ENCODE measurements around the gene SIGLEC10.

The SIGLEC10 gene

DNA sequence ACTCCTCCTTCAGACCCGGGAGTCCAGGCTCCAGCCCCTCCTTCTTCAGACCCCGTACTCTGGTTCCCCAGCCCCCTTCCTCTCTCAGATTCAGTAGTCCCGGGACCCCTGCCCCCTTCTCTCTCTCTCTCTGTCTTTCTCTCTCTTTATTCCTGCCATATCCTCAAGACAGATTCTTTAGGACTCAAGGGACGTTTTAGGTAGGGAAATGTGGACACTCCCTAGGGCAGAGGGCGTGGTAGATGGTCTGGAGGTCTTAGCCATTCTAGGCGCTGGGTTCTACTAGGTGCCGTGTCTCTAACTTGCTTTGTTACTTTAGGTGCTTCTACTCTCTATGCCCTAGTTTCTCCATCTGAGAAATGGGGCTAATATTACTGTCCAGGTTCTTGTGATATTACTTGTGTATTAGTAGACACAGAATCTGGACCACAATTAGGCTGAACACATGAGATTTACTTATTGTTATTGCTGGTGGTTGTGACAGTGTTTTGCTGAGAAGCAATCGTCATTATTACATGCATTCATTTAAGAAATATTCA is 26.3 kb downstream of the SIGLEC10 start:
- DNase-seq: no peak

GRCh38 chr19:51389143-51389542 is 28.3 kb downstream of the SIGLEC10 start:
- DNase-seq: no peak

DNA sequence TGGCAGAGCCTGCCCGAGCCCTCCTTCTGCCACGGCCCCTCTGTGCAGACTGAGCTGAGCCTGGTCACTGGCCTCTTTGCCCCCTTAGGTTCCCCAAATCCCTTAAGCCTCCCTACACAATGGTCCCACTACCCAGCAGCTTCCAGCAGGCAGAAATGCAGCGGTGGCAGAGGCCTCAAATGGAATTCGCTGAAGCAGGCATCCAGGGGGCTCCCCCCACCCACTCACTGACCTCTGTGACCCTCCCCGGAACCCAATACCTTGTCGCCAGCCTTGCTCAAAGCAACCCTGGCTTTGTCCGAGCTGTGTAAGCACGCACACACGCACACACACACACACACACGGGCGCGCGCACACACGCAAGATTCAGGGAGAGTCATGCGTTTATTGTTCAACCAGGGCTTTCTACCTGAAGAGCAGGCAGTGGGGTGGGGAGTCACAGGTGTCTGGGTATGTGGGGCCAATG is 29.5 kb downstream of the SIGLEC10 start, which contains the start of gene LIM2:
LIM2 (minus strand) TSS at position 51 of the 466 bp plus-strand sequence. CDS start 531 bp downstream, outside the sequence.
- DNase-seq: no peak

GRCh38 chr19:51386882-51387520 is 30.4 kb downstream of the SIGLEC10 start:
- no peak for DNase-seq

GRCh38 chr19:51382004-51382403 is 35.4 kb downstream of the SIGLEC10 start:
- no peak for DNase-seq

DNA sequence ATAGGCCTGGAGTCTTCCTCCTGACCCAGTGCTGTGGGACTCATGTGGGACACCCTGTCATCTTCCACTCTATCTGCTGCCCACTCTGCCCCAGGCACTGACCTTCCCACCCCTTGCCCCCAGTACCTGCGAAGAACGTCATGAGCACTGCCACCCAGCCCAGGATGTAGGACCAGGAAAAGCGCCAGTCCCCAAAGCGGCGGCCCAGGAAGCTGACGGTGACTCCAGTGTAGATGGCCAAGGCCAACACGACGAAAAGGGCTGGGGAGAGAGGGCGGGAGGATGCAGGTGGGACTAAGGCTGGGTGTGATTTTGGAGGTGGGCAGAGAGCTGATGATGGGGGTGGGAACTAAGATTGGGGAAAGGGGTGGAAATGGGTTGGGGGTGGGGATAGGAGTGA is 37.1 kb downstream of the SIGLEC10 start:
- no peak for DNase-seq

DNA sequence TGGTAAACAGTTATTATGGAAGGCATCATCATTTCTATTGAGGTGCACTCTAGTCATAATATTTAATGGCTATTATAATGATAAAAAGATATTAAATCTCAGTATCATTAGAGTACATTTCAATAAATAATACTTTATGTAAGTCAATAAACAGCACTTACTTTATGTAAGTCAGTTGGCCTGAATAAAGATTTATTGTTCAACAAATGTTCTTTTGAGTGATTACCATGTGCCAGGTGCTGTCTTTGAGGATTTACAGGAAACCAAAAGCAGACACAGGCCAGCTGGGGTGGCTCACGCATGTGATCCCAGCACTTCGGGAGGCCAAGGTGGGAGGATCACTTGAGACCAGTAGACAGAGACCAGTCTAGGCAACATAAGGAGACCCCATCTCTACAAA is 40.0 kb downstream of the SIGLEC10 start:
- no peak for DNase-seq

DNA sequence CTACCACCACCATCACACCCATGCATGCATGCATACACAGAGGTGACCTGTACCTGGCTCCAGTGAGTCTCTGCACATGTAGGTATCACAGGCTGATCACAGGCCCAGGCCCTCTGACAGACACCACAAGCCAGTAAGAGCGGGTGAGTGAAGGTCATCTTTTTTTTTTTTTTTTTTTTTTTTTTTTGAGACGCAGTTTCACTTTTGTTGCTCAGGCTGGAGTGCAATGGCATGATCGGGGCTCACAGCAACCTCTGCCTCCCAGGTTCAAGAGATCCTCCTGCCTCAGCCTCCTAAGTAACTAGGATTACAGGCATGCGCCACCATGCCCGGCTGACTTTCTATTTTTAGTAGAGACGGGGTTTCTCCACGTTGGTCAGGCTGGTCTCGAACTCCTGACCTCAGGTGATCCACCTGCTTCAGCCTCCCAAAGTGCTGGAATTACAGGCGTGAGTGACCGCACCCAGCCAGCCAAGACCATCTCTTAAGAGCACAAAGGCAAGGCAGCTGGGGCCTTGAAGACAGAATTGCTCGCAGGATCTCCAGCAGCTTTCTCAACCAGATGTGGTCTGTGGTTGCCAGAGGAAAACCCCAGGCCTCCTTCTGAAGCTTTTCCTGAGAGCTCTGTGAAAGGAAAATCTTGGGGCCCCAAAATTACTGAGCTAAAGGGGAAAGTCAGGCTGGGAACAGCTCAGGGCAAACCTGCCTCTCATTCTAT is 41.8 kb downstream of the SIGLEC10 start:
- DNase-seq: no peak

DNA sequence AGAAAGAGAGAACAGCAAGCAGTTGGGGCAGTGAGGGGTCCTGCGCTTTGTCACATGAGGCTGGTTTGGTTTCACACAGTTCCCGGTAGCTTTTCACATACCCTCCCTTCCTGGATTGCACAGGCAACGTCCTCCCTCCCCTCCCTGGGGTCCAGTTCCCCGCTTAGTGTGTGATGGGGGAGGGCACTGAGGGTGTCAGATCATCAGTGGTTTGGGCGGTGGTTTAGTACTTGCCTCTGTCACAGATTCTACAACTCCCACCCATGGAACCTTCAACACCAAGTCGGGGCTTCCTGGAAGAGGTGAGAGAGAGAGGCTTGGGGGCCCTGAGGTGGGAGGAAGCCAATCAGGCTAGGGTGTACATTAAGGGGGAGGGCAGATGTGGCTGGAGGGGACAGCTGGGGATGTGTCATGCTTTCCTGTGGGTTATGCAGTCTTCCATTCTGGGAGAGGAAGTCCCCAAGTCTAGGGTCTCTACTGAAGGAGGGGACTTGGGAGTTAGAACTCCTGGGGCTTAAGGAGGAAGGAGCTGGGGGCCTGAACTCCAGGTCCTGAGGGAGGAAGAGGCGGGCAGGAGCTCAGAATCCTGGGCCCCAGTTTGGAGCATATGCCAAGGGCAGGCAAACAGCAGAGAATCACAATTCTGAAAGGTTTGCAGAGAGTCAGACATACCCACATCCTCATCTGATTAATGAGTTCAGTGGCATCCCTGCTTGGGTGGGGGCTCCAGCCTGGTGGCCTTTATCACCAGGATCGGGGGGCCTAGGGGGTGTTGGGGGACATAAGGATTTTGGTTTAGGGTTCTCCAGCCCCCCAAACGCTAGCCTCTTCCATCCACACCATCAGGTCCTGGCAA is 44.6 kb downstream of the SIGLEC10 start, which contains the start of gene NKG7:
NKG7 (minus strand) TSS at position 6 of the 856 bp plus-strand sequence. CDS start 119 bp downstream, outside the sequence.
- no peak for DNase-seq

DNA sequence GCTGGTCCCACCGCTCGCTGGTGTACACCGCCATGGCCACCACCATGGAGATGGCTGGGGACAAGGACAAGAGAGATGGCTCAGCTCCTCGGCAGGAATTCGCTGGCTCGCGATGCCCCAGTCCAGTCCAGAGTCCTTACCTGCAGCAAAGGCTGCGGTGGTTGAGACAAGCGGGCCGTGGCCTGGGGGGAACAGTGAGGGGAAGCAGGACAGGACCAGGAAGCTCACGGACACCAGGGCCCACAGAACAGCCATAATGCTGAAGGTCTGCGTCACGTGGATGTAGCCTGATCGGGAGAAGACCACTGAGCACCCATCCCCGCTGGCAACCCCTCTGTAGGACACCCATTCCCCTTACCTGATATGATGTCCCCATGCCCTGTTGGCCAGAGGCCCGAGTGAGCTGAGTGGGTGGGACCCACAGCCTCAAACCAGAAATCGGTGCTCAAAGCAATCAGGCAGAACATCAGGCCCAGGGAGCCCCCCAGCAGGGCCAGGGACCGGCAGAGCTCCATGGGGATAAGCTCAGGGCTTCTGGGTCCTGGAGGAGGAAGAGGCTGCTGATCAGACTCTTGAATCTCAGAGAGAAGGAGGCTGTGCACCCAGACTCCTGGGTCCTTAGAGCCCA is 45.3 kb downstream of the SIGLEC10 start:
- DNase-seq: no peak

DNA sequence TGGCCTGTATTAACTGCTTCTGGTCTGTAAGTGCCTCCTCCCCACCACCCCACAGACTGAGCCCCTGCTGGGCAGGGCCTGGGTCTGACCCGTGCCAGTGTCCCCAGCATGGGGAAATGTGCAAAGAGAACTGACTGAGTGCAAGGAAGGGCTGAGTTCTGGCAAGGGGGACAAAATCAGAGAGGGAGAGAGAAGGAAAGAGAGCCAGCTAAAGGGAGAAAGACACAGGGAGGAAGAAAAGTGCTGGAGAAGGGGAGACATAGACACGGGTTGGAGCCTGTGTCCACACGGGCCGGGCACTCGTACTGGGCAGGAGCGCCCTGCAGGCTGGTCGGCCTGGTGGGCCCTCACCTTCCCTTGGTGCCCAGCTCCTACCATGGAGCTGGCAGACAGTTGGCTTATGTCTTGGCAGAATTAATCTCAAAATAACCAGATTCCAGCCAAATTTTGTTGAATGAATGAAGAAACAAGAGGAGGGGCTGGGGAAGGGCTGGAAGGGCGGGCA is 46.2 kb downstream of the SIGLEC10 start:
- no peak for DNase-seq

DNA sequence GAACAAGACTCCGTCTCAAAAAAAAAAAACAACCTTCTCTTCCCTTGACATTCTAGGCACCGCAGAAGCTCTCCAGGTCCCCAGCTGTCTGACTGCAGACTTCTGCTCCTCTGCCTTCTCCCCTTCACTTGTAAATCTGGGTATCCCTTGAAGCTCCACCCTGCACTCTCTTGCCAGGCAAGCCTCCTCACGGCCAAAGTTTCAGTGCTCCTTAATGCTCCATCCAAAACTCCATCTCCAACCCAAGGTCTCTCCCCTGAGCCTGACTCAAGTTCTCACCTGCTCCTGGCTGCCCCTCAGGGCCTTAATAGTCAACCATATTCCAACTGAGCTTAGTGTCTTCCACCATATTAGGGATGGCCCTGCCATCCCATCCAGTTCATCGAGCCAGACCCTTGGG is 47.2 kb downstream of the SIGLEC10 start:
- DNase-seq: no peak

DNA sequence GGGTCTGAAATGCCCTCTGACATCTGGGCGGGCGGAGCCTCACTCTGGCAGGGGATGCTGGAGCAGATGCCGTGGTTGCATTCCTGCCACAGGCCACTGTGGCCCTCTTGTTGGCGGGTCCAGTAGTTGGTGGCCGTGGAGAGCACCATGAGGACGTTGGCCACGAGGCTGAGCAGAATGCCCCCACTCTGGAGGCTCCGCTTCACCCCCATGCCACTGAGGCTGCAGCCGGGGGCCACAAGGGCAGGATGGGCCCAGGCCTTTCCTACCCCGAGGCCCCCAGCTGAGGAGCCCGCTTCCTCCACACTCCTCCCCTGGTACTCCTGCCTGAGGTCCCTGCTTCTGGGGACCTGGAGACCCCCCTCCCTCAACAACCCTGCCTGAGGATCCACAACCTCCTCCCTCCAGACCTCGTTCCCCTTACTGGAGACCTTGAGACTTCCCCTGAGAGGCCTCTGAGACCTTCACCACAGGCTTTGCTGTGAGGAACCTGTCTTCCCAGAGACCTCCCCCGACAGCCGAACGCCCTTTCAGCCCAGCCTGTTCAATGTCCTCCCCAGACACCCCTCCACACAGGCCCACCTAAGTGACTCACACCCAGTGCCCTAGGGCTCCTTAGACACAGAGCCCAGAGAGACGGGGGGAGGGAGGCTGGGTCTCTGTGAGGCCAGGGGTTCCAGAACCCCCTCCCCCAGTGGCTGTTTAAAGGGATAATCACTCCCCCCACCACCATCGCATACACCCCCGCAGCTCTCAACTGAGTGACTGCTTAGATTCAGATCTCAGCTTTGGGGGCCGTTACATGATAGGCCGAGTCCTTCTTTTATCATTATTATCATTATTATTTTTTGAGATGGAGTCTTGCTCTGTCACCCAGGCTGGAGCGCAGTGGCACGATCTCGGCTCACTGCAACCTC is 48.8 kb downstream of the SIGLEC10 start, which contains the start of gene CLDND2:
CLDND2 (minus strand) TSS at position 638 of the 917 bp plus-strand sequence; CDS start at position 212, 426 bp downstream.
- no peak for DNase-seq

- peak; percentile 91 for DNase-seq
These were observed 49.7 kb downstream of the SIGLEC10 start for GRCh38 chr19:51367565-51368365.

GRCh38 chr19:51367255-51367564 is 50.2 kb downstream of the SIGLEC10 start:
- DNase-seq: no peak

DNA sequence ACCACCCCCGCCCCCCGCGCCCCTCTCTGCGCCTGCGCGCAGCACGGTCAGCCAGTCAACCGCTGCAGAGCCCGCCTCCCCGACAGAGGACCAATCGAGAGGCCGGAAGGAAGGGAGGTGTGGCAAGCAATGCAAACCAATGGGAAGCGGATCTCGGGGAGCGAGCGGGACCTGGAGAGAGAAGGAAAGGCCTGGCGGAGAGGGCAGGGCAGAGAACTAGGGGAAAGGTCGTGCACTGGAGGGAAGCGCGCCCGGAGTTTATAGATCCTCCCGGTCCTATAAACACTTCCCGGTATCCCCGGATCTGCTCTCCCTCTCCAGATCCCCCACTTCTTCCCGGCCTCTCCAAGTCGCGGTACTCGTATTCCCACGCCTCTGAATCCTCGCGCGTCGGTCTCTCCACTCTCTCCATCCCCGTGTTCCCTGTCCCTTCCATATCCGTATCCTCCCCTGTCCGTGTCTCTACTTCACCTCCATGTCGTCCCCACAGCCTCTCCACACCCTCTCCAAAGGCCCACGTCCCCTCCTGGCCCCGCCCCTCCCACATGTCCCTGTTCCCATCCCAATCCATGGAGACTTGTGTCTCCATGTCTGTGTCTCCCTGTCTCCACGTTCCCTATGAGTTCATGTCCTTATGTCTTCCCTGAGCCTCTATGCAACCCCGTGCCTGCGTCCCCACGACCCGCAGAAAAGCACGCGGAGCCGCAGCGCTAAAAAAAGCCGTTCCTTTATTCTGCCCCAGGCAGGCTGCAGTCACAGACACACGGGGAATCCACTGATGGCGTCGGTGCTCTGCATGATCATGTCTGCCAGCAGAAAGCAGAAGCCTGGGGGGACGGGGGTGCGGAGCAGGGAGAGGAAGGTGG is 50.8 kb downstream of the SIGLEC10 start:
- peak; percentile 97 for DNase-seq

DNA sequence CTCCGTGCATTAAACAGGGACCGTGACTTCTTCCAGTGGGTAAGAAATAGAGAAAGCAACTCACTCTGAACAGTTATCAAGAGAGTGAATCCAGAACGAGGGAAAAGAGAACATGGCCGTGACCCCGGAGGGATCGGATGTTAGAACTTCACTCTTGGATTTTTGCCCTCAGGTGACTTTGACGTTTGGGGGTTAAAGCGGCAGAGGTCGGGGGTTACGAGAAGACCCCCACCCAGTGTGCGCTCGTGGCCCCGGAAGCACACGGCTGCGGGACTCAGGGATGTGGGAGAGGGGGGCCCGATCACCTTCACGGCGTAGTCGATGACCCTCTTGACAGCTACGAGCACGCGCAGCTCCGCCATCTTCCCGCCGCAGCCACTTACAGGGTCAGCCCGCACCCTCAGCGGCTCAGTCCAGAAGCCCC is 51.5 kb downstream of the SIGLEC10 start, which contains the start of gene ETFB:
ETFB (minus strand) TSS at position 424 of the 424 bp plus-strand sequence; CDS start at position 362, 62 bp downstream.
- no peak for DNase-seq

GRCh38 chr19:51365211-51365964 is 52.1 kb downstream of the SIGLEC10 start:
- DNase-seq: no peak

Measured in NCI-H774 (cell line).